ENCODE data around the gene C11orf24.

DNA sequence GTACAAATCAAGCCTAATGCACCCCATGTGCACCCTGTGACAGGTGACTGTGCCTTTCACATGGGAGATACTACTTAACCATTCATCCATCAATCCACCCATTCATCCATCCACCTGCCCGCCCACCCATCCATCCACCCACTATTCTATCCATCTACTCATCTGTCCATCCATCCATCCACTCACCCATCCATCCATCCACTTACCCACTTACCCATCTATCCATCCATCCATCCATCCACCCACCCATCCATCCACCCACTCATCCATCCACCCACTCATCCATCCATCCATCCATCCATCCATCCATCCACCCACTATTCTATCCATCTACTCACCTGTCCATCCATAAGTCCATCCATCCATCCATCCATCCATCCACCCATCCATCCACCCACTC is 7.5 kb downstream of the C11orf24 start:
- TF ChIP-seq, protein P1, sequence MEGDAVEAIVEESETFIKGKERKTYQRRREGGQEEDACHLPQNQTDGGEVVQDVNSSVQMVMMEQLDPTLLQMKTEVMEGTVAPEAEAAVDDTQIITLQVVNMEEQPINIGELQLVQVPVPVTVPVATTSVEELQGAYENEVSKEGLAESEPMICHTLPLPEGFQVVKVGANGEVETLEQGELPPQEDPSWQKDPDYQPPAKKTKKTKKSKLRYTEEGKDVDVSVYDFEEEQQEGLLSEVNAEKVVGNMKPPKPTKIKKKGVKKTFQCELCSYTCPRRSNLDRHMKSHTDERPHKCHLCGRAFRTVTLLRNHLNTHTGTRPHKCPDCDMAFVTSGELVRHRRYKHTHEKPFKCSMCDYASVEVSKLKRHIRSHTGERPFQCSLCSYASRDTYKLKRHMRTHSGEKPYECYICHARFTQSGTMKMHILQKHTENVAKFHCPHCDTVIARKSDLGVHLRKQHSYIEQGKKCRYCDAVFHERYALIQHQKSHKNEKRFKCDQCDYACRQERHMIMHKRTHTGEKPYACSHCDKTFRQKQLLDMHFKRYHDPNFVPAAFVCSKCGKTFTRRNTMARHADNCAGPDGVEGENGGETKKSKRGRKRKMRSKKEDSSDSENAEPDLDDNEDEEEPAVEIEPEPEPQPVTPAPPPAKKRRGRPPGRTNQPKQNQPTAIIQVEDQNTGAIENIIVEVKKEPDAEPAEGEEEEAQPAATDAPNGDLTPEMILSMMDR (conservative IDR thresholded peaks at IDR 0.05): no peak
- no peak for TF ChIP-seq EZH2 (IDR thresholded peaks at IDR 0.05; ENCODE audit: low read depth)
